ENCODE measurements around the gene GAS2L2. TPM values are rescaled to one million over a fixed set of nuclear protein-coding genes. Genes with fewer than 3 reads are reported as not detected.

The GAS2L2 gene
- total and polyA plus RNA-seq, 2 experiments from 2014 or later: 0.06 TPM; not detected in 1

- TF ChIP-seq REST (IDR thresholded peaks at IDR 0.05; ENCODE audit: unreplicated experiment): no peak
- no peak for TF ChIP-seq ZNF462 (CRISPR knock-in tag; IDR thresholded peaks at IDR 0.05)
- H3K27me3 Mint-ChIP-seq (ENCODE audit: insufficient read depth, low read depth, poor library complexity): peaks cover 30% of the 10 kb centered on the region
Measured at GRCh38 chr17:35740216-35740615, 12.8 kb downstream of the GAS2L2 start.

More at GRCh38 chr17:35740216-35740615, 12.8 kb downstream of the GAS2L2 start:
- Histone ChIP-seq H3K9me2 (ENCODE audit: insufficient read depth) (peaks cover 6% of the 10 kb centered on the region; the same call in 1 of the 2 replicates), H3K27me3 (ENCODE audit: insufficient read depth) (peaks cover 57% of the 10 kb centered on the region), H2AFZ (no peak overlapping the region), H3K36me3 (ENCODE audit: insufficient read depth) (no peaks in the 10 kb centered on the region), H3F3A (replicated peaks; ENCODE audit: low read depth) (peaks cover 8% of the 10 kb centered on the region; the same call in 1 of the 2 replicates), H4K20me1 (replicated peaks; ENCODE audit: insufficient read depth) (no peaks in the 10 kb centered on the region; the same call in 1 of the 2 replicates), H3K4me3 (no peak overlapping the region), H3K4me2 (no peak overlapping the region), H3K4me1 (ENCODE audit: insufficient read depth) (peaks cover 4% of the 10 kb centered on the region; the same call in 1 of the 2 replicates), H3K27ac (ENCODE audit: low read depth) (no peak overlapping the region), H3K79me2 (replicated peaks; ENCODE audit: insufficient read depth) (no peaks in the 10 kb centered on the region)
- ATAC-seq: no peak
- H3K4me3 Mint-ChIP-seq: no peak overlapping the region
- 0 out of 3 replicates have a peak, but pooled peaks cover 8% of the 10 kb centered on the region for H3K36me3 Mint-ChIP-seq (ENCODE audit: low read depth)
- H3K9me3 Mint-ChIP-seq: peaks cover 12% of the 10 kb centered on the region; the same call in 2 of the 3 replicates
- DNase-seq (ENCODE audit: low spot score): no peak
- H3K4me1 Mint-ChIP-seq: peaks cover 11% of the 10 kb centered on the region
- no peak overlapping the region for H3K27ac Mint-ChIP-seq

Measured in GM23338 (cell line).